ENCODE data around the gene EYA3.

The EYA3 gene

GRCh38 chr1:28112388-28113241 lies 24.2 kb upstream of the EYA3 start:
- Histone ChIP-seq H3K27me3 (replicated peaks; ENCODE audit: control insufficient read depth, insufficient read depth, low read length, poor library complexity, severe bottlenecking) (no peaks in the 10 kb centered on the region), H3K4me3 (ENCODE audit: insufficient read depth, low read depth, low read length, poor library complexity, severe bottlenecking) (no peak overlapping the region), H3K27ac (ENCODE audit: insufficient read depth, low read length, poor library complexity, severe bottlenecking) (no peak overlapping the region), H3K9me3 (ENCODE audit: control insufficient read depth, low read length) (no peaks in the 10 kb centered on the region), H3K4me1 (ENCODE audit: control insufficient read depth, insufficient read depth, low read length, poor library complexity, severe bottlenecking) (no peaks in the 10 kb centered on the region), H3K36me3 (ENCODE audit: control insufficient read depth, insufficient read depth, low read length) (no peaks in the 10 kb centered on the region)
- no peak for DNase-seq

- no peak for DNase-seq
- Histone ChIP-seq H3K4me3 (ENCODE audit: insufficient read depth, low read depth, low read length, poor library complexity, severe bottlenecking) (no peak overlapping the region), H3K9me3 (ENCODE audit: control insufficient read depth, low read length) (no peaks in the 10 kb centered on the region), H3K36me3 (ENCODE audit: control insufficient read depth, insufficient read depth, low read length) (no peaks in the 10 kb centered on the region), H3K4me1 (ENCODE audit: control insufficient read depth, insufficient read depth, low read length, poor library complexity, severe bottlenecking) (no peaks in the 10 kb centered on the region), H3K27ac (ENCODE audit: insufficient read depth, low read length, poor library complexity, severe bottlenecking) (no peak overlapping the region), H3K27me3 (replicated peaks; ENCODE audit: control insufficient read depth, insufficient read depth, low read length, poor library complexity, severe bottlenecking) (no peaks in the 10 kb centered on the region)
Measured at GRCh38 chr1:28111157-28111556, 22.7 kb upstream of the EYA3 start.

GRCh38 chr1:28110555-28110954 lies 22.1 kb upstream of the EYA3 start:
- no peaks in the 10 kb centered on the region for H3K27me3 ChIP-seq (replicated peaks; ENCODE audit: control insufficient read depth, insufficient read depth, low read length, poor library complexity, severe bottlenecking)
- H3K4me3 ChIP-seq (ENCODE audit: insufficient read depth, low read depth, low read length, poor library complexity, severe bottlenecking) = no peak overlapping the region
- H3K27ac ChIP-seq (ENCODE audit: insufficient read depth, low read length, poor library complexity, severe bottlenecking) = no peak overlapping the region
- no peak for DNase-seq
- no peaks in the 10 kb centered on the region for H3K36me3 ChIP-seq (ENCODE audit: control insufficient read depth, insufficient read depth, low read length)
- no peaks in the 10 kb centered on the region for H3K4me1 ChIP-seq (ENCODE audit: control insufficient read depth, insufficient read depth, low read length, poor library complexity, severe bottlenecking)
- no peaks in the 10 kb centered on the region for H3K9me3 ChIP-seq (ENCODE audit: control insufficient read depth, low read length)

- Histone ChIP-seq H3K4me3 (ENCODE audit: insufficient read depth, low read depth, low read length, poor library complexity, severe bottlenecking) (no peak overlapping the region), H3K4me1 (ENCODE audit: control insufficient read depth, insufficient read depth, low read length, poor library complexity, severe bottlenecking) (no peaks in the 10 kb centered on the region), H3K36me3 (ENCODE audit: control insufficient read depth, insufficient read depth, low read length) (no peaks in the 10 kb centered on the region), H3K27me3 (replicated peaks; ENCODE audit: control insufficient read depth, insufficient read depth, low read length, poor library complexity, severe bottlenecking) (no peaks in the 10 kb centered on the region), H3K27ac (ENCODE audit: insufficient read depth, low read length, poor library complexity, severe bottlenecking) (no peak overlapping the region), H3K9me3 (ENCODE audit: control insufficient read depth, low read length) (no peaks in the 10 kb centered on the region)
- no peak for DNase-seq
Measured at GRCh38 chr1:28109639-28110038, 21.2 kb upstream of the EYA3 start.

GRCh38 chr1:28108001-28108400 lies 19.6 kb upstream of the EYA3 start:
- Histone ChIP-seq H3K9me3 (ENCODE audit: control insufficient read depth, low read length) (no peaks in the 10 kb centered on the region), H3K27ac (ENCODE audit: insufficient read depth, low read length, poor library complexity, severe bottlenecking) (no peak overlapping the region), H3K4me1 (ENCODE audit: control insufficient read depth, insufficient read depth, low read length, poor library complexity, severe bottlenecking) (no peaks in the 10 kb centered on the region), H3K27me3 (replicated peaks; ENCODE audit: control insufficient read depth, insufficient read depth, low read length, poor library complexity, severe bottlenecking) (no peaks in the 10 kb centered on the region), H3K4me3 (ENCODE audit: insufficient read depth, low read depth, low read length, poor library complexity, severe bottlenecking) (no peak overlapping the region), H3K36me3 (ENCODE audit: control insufficient read depth, insufficient read depth, low read length) (no peaks in the 10 kb centered on the region)
- DNase-seq = no peak

- no peak for DNase-seq
- Histone ChIP-seq H3K27me3 (replicated peaks; ENCODE audit: control insufficient read depth, insufficient read depth, low read length, poor library complexity, severe bottlenecking) (no peaks in the 10 kb centered on the region), H3K36me3 (ENCODE audit: control insufficient read depth, insufficient read depth, low read length) (no peaks in the 10 kb centered on the region), H3K4me3 (ENCODE audit: insufficient read depth, low read depth, low read length, poor library complexity, severe bottlenecking) (no peak overlapping the region), H3K4me1 (ENCODE audit: control insufficient read depth, insufficient read depth, low read length, poor library complexity, severe bottlenecking) (no peaks in the 10 kb centered on the region), H3K9me3 (ENCODE audit: control insufficient read depth, low read length) (no peaks in the 10 kb centered on the region), H3K27ac (ENCODE audit: insufficient read depth, low read length, poor library complexity, severe bottlenecking) (no peak overlapping the region)
Measured at GRCh38 chr1:28104866-28105467, 16.6 kb upstream of the EYA3 start.

- Histone ChIP-seq H3K4me1 (ENCODE audit: control insufficient read depth, insufficient read depth, low read length, poor library complexity, severe bottlenecking) (no peaks in the 10 kb centered on the region), H3K27me3 (replicated peaks; ENCODE audit: control insufficient read depth, insufficient read depth, low read length, poor library complexity, severe bottlenecking) (no peaks in the 10 kb centered on the region), H3K27ac (ENCODE audit: insufficient read depth, low read length, poor library complexity, severe bottlenecking) (no peak overlapping the region), H3K4me3 (ENCODE audit: insufficient read depth, low read depth, low read length, poor library complexity, severe bottlenecking) (no peak overlapping the region), H3K9me3 (ENCODE audit: control insufficient read depth, low read length) (no peaks in the 10 kb centered on the region), H3K36me3 (ENCODE audit: control insufficient read depth, insufficient read depth, low read length) (no peaks in the 10 kb centered on the region)
- no peak for DNase-seq
Measured at GRCh38 chr1:28102189-28102588, 13.8 kb upstream of the EYA3 start.

- H3K27ac ChIP-seq (ENCODE audit: insufficient read depth, low read length, poor library complexity, severe bottlenecking) = no peak overlapping the region
- no peaks in the 10 kb centered on the region for H3K27me3 ChIP-seq (replicated peaks; ENCODE audit: control insufficient read depth, insufficient read depth, low read length, poor library complexity, severe bottlenecking)
- no peaks in the 10 kb centered on the region for H3K9me3 ChIP-seq (ENCODE audit: control insufficient read depth, low read length)
- H3K4me1 ChIP-seq (ENCODE audit: control insufficient read depth, insufficient read depth, low read length, poor library complexity, severe bottlenecking) = no peaks in the 10 kb centered on the region
- DNase-seq = no peak
- no peaks in the 10 kb centered on the region for H3K36me3 ChIP-seq (ENCODE audit: control insufficient read depth, insufficient read depth, low read length)
- H3K4me3 ChIP-seq (ENCODE audit: insufficient read depth, low read depth, low read length, poor library complexity, severe bottlenecking) = no peak overlapping the region
Measured at GRCh38 chr1:28099050-28099769, 10.8 kb upstream of the EYA3 start.

- Histone ChIP-seq H3K9me3 (ENCODE audit: control insufficient read depth, low read length) (no peaks in the 10 kb centered on the region), H3K4me1 (ENCODE audit: control insufficient read depth, insufficient read depth, low read length, poor library complexity, severe bottlenecking) (no peaks in the 10 kb centered on the region), H3K27me3 (replicated peaks; ENCODE audit: control insufficient read depth, insufficient read depth, low read length, poor library complexity, severe bottlenecking) (no peaks in the 10 kb centered on the region), H3K36me3 (ENCODE audit: control insufficient read depth, insufficient read depth, low read length) (no peaks in the 10 kb centered on the region), H3K4me3 (ENCODE audit: insufficient read depth, low read depth, low read length, poor library complexity, severe bottlenecking) (no peak overlapping the region), H3K27ac (ENCODE audit: insufficient read depth, low read length, poor library complexity, severe bottlenecking) (no peak overlapping the region)
- no peak for DNase-seq
Measured at GRCh38 chr1:28097100-28097472, 8.7 kb upstream of the EYA3 start.
